Colonic mucosa (tissue), 4 donors: ENCODE data around the gene MTSS2. TPM values are rescaled to one million over a fixed set of nuclear protein-coding genes. Genes with fewer than 3 reads are reported as not detected.

Experiments used
- DNase-seq: peaks from one replicate; pipeline ENCODE4 v3.0.0-alpha.2; 2020
- H3K27ac ChIP-seq: fragments of 200-600 bp; one replicate; pipeline ENCODE4 v1.8.0; 2021
- H3K27me3 ChIP-seq: fragments of 200-600 bp; one replicate; pipeline ENCODE4 v1.8.0; 2021
- H3K36me3 ChIP-seq: fragments of 200-600 bp; one replicate; pipeline ENCODE4 v1.8.0; 2021
- H3K4me1 ChIP-seq: fragments of 200-600 bp; one replicate; pipeline ENCODE4 v1.8.0; 2021; ENCODE audit warnings: mild to moderate bottlenecking
- H3K4me3 ChIP-seq: fragments of 200-600 bp; one replicate; pipeline ENCODE4 v1.8.0; 2021
- H3K9ac ChIP-seq, 2 donors: one replicate each; pipeline ENCODE4 v1.7.0; 2013; ENCODE audit warnings: control low read depth in 2 of 2, low read depth in 2 of 2, low read length in 2 of 2
- H3K9me3 ChIP-seq: fragments of 200-600 bp; one replicate; pipeline ENCODE4 v1.8.0; 2021
- intact Hi-C: fragments of 100-400 bp; cut with DNase I; formaldehyde crosslinking; loops from one replicate; pipeline ENCODE4 v1.14.1; 2022
- total RNA-seq, 2 donors: library from RNA; stranded (reverse); fragmentation: NEBNext Ultra II Directional in 1 of 2; extraction: Animal tissue kit (Norgen Biotek cat#: 25700) in 1 of 2; gene quantifications; one replicate each; pipeline ENCODE4 v1.2.1, GENCODE V29; 2021
- TF ChIP-seq, protein P1 (sequence below): fragments of 200-600 bp; IDR thresholded peaks from one replicate; pipeline ENCODE4 v1.8.0; 2022; ENCODE audit warnings: antibody characterized with exemption, mild to moderate bottlenecking
- donor health status: healthy.
- donor health status: DM: no; HTN: no; CAD: no.
- donor health status: DM: no; HTN: no; CAD: no.

The MTSS2 gene
- total RNA-seq, 2 donors from 2014 or later: 15.5 to 25.3 TPM

DNA sequence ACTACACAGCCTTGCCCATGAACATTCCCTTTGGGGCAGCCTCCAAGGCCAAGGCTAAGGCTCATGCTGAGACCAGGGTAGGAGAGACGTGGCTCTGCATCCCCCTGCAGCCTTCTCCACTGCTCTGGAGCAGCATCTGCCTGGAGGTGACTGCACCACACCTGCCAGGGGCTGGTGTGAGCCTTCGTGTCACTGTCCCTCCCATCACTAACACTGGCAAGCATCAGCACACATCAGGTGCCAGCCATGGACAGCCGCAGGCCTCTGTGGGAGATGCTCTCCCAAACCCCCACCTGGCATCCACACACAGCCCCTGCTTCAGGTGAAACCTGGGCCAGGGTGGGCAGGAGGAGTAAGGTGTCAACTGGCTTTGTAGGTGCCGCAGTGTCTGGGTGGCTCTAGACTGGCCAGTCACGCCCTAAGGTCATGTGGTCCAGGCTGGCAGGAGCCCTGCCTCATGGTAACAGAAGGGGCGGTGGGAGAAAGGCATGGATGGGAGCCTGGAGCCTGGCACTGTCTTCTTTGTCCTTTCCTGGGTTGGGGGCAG is 18.1 kb upstream of the MTSS2 start:
- Histone ChIP-seq H3K27me3 (no peaks in the 10 kb centered on the region), H3K27ac (peak overlapping the region; percentile 61), H3K9me3 (no peaks in the 10 kb centered on the region), H3K36me3 (no peaks in the 10 kb centered on the region), H3K9ac (no peak overlapping the region), H3K4me3 (no peak overlapping the region), H3K4me1 (no peaks in the 10 kb centered on the region)
- no peak for DNase-seq
- TF ChIP-seq, protein P1, sequence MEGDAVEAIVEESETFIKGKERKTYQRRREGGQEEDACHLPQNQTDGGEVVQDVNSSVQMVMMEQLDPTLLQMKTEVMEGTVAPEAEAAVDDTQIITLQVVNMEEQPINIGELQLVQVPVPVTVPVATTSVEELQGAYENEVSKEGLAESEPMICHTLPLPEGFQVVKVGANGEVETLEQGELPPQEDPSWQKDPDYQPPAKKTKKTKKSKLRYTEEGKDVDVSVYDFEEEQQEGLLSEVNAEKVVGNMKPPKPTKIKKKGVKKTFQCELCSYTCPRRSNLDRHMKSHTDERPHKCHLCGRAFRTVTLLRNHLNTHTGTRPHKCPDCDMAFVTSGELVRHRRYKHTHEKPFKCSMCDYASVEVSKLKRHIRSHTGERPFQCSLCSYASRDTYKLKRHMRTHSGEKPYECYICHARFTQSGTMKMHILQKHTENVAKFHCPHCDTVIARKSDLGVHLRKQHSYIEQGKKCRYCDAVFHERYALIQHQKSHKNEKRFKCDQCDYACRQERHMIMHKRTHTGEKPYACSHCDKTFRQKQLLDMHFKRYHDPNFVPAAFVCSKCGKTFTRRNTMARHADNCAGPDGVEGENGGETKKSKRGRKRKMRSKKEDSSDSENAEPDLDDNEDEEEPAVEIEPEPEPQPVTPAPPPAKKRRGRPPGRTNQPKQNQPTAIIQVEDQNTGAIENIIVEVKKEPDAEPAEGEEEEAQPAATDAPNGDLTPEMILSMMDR: no peak
- intact Hi-C loops: no loop called here

DNA sequence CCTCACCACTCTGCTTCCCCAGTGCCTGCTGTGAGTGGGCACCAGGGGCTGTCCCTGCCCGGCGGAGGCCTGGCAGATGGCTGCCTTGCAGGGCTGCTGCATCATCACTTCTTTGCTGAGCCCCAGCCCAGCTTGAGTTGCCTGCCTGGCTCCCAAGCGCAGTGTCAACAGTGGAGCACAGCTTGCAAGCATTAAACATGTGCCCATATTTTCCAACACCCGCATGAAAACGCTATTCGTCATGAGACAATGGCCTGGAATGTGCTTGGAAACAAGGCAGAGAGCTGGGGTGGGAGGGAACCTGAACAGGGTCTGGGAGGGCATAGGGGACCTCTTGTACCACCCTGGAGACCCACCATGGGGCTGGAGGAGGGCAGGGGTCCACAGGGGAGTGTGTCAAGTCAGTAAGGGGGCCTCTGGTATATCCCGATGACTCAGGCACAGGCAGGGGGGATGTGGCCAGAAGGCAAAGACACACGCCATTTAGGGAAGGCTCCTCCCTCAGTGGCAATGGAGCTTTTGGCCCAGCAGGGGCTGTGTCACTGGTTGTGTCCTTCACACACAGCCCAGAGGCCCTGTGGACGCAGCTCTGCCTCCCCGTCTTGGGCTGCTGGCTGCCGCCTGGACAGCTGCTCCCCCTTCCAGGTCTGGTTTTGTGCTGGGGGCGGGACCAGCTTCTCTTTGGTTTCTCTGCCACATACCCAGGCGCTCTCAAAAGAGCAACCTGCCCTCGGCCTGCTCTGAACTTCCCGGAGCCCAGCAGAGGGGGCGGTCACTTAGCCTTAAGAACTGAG is 17.4 kb upstream of the MTSS2 start:
- H3K36me3 ChIP-seq: no peaks in the 10 kb centered on the region
- DNase-seq: no peak
- no peaks in the 10 kb centered on the region for H3K9me3 ChIP-seq
- no peaks in the 10 kb centered on the region for H3K27me3 ChIP-seq
- TF ChIP-seq, protein P1: no peak
- H3K27ac ChIP-seq: peak overlapping the region; percentile 61
- no peak overlapping the region for H3K4me3 ChIP-seq
- peak overlapping the region in 1 of 2 donors; percentile 46 for H3K9ac ChIP-seq
- intact Hi-C loops: no loop called here
- H3K4me1 ChIP-seq: no peaks in the 10 kb centered on the region

DNA sequence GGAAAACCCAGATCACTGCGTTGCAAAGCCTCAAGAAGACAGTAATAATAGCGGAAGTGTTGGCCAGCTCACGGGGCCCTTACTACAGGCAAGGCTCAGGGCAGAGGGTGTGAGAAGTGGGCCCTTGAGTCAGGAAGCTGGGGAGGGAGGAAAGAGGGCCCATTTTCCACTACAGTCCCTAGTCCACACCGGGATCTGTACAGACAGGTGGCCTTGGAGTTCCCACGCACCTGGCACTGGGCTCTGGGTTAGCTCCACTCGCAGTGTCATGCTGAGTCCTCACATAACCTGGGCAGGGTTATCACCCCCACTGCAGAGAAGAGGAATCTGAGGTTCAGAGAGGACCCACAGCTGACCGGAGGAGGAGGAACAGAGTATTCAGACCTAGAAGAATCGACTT is 16.8 kb upstream of the MTSS2 start:
- TF ChIP-seq, protein P1: no peak
- Histone ChIP-seq H3K4me3 (no peak overlapping the region), H3K9ac (peak overlapping the region in 1 of 2 donors; percentile 46), H3K27me3 (no peaks in the 10 kb centered on the region), H3K4me1 (no peaks in the 10 kb centered on the region), H3K9me3 (no peaks in the 10 kb centered on the region), H3K36me3 (no peaks in the 10 kb centered on the region), H3K27ac (peak overlapping the region; percentile 61)
- intact Hi-C loops: no loop called here
- no peak for DNase-seq

DNA sequence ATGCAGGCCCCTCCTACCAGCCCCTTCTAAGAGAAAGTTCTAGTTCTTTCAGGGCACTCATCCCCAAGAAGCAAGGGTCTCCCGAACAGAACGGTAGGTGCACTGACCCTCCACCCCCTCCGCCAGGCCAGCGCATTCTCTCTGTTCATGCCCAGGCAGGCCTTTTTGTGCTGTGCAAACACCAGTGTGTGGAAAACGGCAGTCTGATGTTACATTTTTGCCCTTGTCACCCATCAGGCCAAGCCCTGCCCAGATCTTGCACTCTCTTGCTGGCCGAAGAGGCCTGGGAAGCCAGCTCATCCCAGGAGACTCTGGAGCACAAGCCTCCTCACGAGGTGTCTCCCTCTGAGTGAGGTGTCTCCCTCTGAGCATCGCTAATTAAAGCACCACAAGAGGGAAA is 16.1 kb upstream of the MTSS2 start:
- no peak for DNase-seq
- intact Hi-C loops: no loop called here
- no peaks in the 10 kb centered on the region for H3K36me3 ChIP-seq
- H3K9ac ChIP-seq: peak overlapping the region in 1 of 2 donors; percentile 46
- no peaks in the 10 kb centered on the region for H3K9me3 ChIP-seq
- H3K4me1 ChIP-seq: no peaks in the 10 kb centered on the region
- no peaks in the 10 kb centered on the region for H3K27me3 ChIP-seq
- H3K27ac ChIP-seq: no peak overlapping the region
- TF ChIP-seq, protein P1: no peak
- no peak overlapping the region for H3K4me3 ChIP-seq

GRCh38 chr16:70701596-70701995 is 15.7 kb upstream of the MTSS2 start:
- intact Hi-C loops: no loop called here
- DNase-seq: no peak
- Histone ChIP-seq H3K4me3 (no peak overlapping the region), H3K27ac (no peak overlapping the region), H3K9me3 (no peaks in the 10 kb centered on the region), H3K27me3 (no peaks in the 10 kb centered on the region), H3K9ac (peak overlapping the region in 1 of 2 donors; percentile 46), H3K36me3 (no peaks in the 10 kb centered on the region), H3K4me1 (no peaks in the 10 kb centered on the region)
- TF ChIP-seq, protein P1: no peak
